Upper lobe of left lung (tissue), 6 donors: ENCODE measurements around the gene ATP6V1B1. TPM values are rescaled to one million over a fixed set of nuclear protein-coding genes. Genes with fewer than 3 reads are reported as not detected.
A peak's percentile ranks its signal among the peaks of the same experiment; 100 is the strongest.

ENCODE experiments used
- ATAC-seq, 2 donors: fragments of 200-7000 bp; cut with Tn5 transposase; one replicate each; pipeline ENCODE4 v1.9.1; 2022; ENCODE audit warnings: mild to moderate bottlenecking in 2 of 2, moderate library complexity in 2 of 2; ENCODE audit not compliant: low FRiP score in 2 of 2
- DNase-seq, 2 donors: peaks; one replicate each; pipeline ENCODE4 v3.0.0-alpha.2; 2019 to 2020
- H3K27ac ChIP-seq, 4 donors: fragments of 200-600 bp; sonication (generic); one replicate each; pipeline ENCODE4 v1.5.1; 2016 to 2019
- H3K27me3 ChIP-seq, 4 donors: fragments of 200-600 bp; sonication (generic); one replicate each; pipeline ENCODE4 v1.5.1; 2017 to 2019
- H3K36me3 ChIP-seq, 4 donors: fragments of 200-600 bp; sonication (generic); one replicate each; pipeline ENCODE4 v1.5.1; 2016 to 2019
- H3K4me1 ChIP-seq, 4 donors: fragments of 200-600 bp; sonication (generic); one replicate each; pipeline ENCODE4 v1.5.1; 2018 to 2019
- H3K4me3 ChIP-seq, 4 donors: fragments of 200-600 bp; sonication (generic); one replicate each; pipeline ENCODE4 v1.5.1; 2017 to 2019; ENCODE audit warnings: mild to moderate bottlenecking in 2 of 4, moderate library complexity in 1 of 4
- H3K9me3 ChIP-seq, 4 donors: fragments of 200-600 bp; sonication (generic); one replicate each; pipeline ENCODE4 v1.5.1; 2018 to 2019
- EP300 ChIP-seq, 4 donors: sonication (generic); formaldehyde crosslinking; IDR thresholded peaks; one replicate each; pipeline ENCODE4 v1.5.1; 2017; ENCODE audit warnings: antibody characterized with exemption in 4 of 4, control low read depth in 2 of 4
- POLR2A ChIP-seq, 4 donors: fragments of 450-650 bp; IDR thresholded peaks; one replicate each; pipeline ENCODE4 v1.5.1; 2016 to 2017; ENCODE audit warnings: antibody characterized with exemption in 4 of 4, mild to moderate bottlenecking in 2 of 4
- POLR2AphosphoS5 ChIP-seq, 2 donors: sonication (generic); formaldehyde crosslinking; IDR thresholded peaks; one replicate each; pipeline ENCODE4 v1.5.1; 2017; ENCODE audit warnings: antibody characterized with exemption in 2 of 2
- WGBS, 2 donors: methylation state at CpG; one replicate each; pipeline ENCODE4 v1.1.5; 2017 to 2018; 5-methylcytosine and 5-hydroxymethylcytosine counted together
- total RNA-seq, 6 donors: library from RNA; depleted of rRNA in 4 of 6; stranded (reverse); fragments of >200 nt in 4 of 6; gene quantifications; one replicate each; pipeline versions ENCODE4 v1.1.0 to v1.2.1, GENCODE V29; 2016 to 2021
- TF ChIP-seq, protein P1 (sequence below), 6 experiments: fragments of 450-650 bp in 4 of 6; fragments of 200-600 bp in 2 of 6; sonication (generic) in 2 of 6; IDR thresholded peaks; one replicate each; pipeline ENCODE4 v1.5.1; 2016 to 2019; ENCODE audit warnings: antibody characterized with exemption in 6 of 6
- donor health status: DM: no; HTN: no; CAD: no; lungs with moderate emphysema.
- donor health status: DM: no; HTN: yes; CAD: no; lungs with severe emphysema.

The ATP6V1B1 gene
- total RNA-seq, 6 donors from 2014 or later, result 1.6 to 23.0 (median 3.2) TPM; not detected in 1

DNA sequence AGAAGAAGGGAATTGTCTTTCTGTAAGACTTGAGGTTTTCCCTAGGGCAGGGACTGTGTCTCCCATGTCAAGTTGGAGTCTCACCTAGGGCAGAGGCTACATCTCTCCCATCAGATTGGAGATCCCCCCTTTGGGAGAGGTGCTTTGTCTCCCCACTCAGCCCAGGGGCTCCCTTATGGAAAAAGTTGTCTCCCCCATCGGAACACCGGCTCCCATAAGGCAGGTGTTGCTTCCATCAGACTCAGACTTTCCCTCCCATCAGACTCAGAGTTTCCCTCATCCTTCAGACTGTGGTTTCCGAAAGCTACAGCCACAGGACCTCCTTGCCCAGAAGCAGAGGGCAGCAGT is 48.5 kb downstream of the ATP6V1B1 start:
- Histone ChIP-seq H3K27me3 (no peaks in the 10 kb centered on the region), H3K27ac (no peak overlapping the region), H3K36me3 (peaks cover 3 to 41% (median 38%) of the 10 kb centered on the region in 4 donors), H3K9me3 (no peaks in the 10 kb centered on the region), H3K4me1 (peaks cover 0 to 12% (median 3%) of the 10 kb centered on the region in 4 donors), H3K4me3 (no peak overlapping the region)
- no peak for DNase-seq
- 85 to 90% methylated on average over 3 of the region's 3 CpGs for WGBS, 2 donors
- TF ChIP-seq POLR2AphosphoS5 (IDR thresholded peaks at IDR 0.05), result no peak
- TF ChIP-seq, protein P1, sequence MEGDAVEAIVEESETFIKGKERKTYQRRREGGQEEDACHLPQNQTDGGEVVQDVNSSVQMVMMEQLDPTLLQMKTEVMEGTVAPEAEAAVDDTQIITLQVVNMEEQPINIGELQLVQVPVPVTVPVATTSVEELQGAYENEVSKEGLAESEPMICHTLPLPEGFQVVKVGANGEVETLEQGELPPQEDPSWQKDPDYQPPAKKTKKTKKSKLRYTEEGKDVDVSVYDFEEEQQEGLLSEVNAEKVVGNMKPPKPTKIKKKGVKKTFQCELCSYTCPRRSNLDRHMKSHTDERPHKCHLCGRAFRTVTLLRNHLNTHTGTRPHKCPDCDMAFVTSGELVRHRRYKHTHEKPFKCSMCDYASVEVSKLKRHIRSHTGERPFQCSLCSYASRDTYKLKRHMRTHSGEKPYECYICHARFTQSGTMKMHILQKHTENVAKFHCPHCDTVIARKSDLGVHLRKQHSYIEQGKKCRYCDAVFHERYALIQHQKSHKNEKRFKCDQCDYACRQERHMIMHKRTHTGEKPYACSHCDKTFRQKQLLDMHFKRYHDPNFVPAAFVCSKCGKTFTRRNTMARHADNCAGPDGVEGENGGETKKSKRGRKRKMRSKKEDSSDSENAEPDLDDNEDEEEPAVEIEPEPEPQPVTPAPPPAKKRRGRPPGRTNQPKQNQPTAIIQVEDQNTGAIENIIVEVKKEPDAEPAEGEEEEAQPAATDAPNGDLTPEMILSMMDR (IDR thresholded peaks at IDR 0.05), result no peak
- TF ChIP-seq EP300 (IDR thresholded peaks at IDR 0.05), result no peak
- TF ChIP-seq POLR2A (IDR thresholded peaks at IDR 0.05), result no peak
- ATAC-seq, result no peak

DNA sequence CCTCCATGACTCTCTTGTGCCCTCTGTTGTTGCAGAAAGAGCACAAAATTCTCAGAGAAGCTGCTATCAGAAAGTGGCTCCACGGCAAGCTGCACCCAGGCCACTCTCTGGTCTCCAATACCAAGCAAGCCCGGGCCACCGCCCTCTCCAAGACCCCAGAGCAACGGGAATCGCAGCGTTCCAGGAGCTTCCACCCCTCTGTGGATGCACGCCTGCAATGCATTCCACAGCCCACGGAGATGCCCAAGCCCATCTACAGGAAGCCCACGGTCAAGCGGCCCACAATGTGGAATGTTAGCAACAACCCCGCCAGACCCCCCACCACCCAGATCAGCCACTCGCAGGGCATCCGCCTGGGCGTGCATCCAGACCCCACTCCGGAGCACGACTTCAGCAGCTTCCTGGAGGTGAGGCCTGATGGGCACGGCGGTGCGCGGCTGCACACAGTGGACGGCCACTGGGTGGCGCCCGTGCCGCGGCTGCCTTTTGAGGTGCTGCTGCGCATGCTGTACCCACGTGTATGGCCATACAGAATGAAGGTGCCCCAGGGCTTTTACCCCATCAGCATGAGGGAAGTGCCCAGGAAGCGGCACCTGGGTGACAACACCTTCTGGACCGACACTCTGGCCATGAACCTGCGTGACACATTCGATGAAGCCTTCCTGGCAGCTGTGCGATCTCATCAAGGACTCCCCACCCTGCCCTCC is 49.0 kb downstream of the ATP6V1B1 start:
- DNase-seq (peak; percentile 77 to 96), ATAC-seq (peak; percentile 82 to 89)
- H3K4me1 ChIP-seq, result peaks cover 0 to 12% (median 3%) of the 10 kb centered on the region in 4 donors
- H3K4me3 ChIP-seq, result no peak overlapping the region
- TF ChIP-seq, protein P1 (IDR thresholded peaks at IDR 0.05), result peak; percentile 62 to 87 (median 80)
- TF ChIP-seq EP300 (IDR thresholded peaks at IDR 0.05), result no peak
- peaks cover 3 to 46% (median 42%) of the 10 kb centered on the region in 4 donors for H3K36me3 ChIP-seq
- no peak overlapping the region for H3K27ac ChIP-seq
- 38 to 45% methylated on average over 10 to 31 of the region's 32 CpGs for WGBS, 2 donors
- H3K27me3 ChIP-seq, result no peaks in the 10 kb centered on the region
- H3K9me3 ChIP-seq, result no peaks in the 10 kb centered on the region

DNA sequence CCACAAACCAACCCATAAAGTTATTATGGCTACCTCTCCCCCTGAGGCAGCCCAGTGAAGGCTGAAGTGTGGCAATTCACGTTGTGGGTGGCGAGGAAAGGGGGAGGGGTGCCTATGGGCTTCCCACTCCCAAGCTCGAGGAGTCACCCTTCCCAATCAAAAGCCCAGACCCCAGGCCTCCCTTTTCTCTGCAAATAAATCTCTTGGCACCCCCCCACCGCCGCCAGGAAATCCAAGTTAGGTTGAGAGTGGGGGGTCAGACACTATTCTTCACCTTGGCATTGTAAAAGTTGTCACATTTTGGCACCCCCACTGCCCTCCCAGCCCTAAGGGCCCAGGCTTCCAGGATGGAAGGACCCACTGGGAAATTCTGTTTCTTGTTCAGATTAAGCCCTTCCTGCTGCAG is 49.6 kb downstream of the ATP6V1B1 start:
- Histone ChIP-seq H3K9me3 (no peaks in the 10 kb centered on the region), H3K36me3 (peaks cover 3 to 51% (median 47%) of the 10 kb centered on the region in 4 donors), H3K27me3 (no peaks in the 10 kb centered on the region), H3K27ac (no peak overlapping the region), H3K4me3 (no peak overlapping the region), H3K4me1 (peaks cover 0 to 12% (median 3%) of the 10 kb centered on the region in 4 donors)
- WGBS, 2 donors, result 83 to 89% methylated on average over 3 to 5 of the region's 5 CpGs
- ATAC-seq (no peak), DNase-seq (no peak)
- TF ChIP-seq POLR2A (IDR thresholded peaks at IDR 0.05), result no peak

DNA sequence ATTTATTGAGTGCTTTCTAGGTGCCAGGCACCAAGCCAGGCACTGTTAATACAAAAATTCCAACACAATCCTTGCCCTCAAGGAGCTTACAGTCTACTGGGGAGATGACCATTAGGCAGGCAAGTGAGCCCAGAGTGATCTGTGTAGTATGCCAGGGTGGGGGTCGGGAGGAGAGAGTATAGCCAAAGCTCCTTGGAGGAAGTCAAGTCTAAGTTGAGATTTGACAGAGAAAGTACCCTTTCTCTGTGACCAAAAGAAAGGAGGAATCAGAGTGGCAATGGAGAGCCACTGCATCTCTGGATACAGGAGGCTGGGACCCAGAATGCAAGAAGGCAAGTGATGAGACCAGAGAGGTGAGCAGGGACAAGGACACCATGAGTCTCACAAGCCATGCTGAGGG is 50.3 kb downstream of the ATP6V1B1 start:
- H3K9me3 ChIP-seq, result no peaks in the 10 kb centered on the region
- H3K27me3 ChIP-seq, result no peaks in the 10 kb centered on the region
- TF ChIP-seq EP300 (IDR thresholded peaks at IDR 0.05) (no peak), POLR2A (IDR thresholded peaks at IDR 0.05) (no peak), POLR2AphosphoS5 (IDR thresholded peaks at IDR 0.05) (no peak)
- TF ChIP-seq, protein P1 (IDR thresholded peaks at IDR 0.05), result no peak
- WGBS, 2 donors, result 91 to 100% methylated on average over 1 of the region's 1 CpG
- H3K4me1 ChIP-seq, result peaks cover 0 to 12% (median 3%) of the 10 kb centered on the region in 4 donors
- H3K4me3 ChIP-seq, result no peak overlapping the region
- H3K27ac ChIP-seq, result no peak overlapping the region
- H3K36me3 ChIP-seq, result peaks cover 3 to 58% (median 51%) of the 10 kb centered on the region in 4 donors
- no peak for ATAC-seq
- no peak for DNase-seq

DNA sequence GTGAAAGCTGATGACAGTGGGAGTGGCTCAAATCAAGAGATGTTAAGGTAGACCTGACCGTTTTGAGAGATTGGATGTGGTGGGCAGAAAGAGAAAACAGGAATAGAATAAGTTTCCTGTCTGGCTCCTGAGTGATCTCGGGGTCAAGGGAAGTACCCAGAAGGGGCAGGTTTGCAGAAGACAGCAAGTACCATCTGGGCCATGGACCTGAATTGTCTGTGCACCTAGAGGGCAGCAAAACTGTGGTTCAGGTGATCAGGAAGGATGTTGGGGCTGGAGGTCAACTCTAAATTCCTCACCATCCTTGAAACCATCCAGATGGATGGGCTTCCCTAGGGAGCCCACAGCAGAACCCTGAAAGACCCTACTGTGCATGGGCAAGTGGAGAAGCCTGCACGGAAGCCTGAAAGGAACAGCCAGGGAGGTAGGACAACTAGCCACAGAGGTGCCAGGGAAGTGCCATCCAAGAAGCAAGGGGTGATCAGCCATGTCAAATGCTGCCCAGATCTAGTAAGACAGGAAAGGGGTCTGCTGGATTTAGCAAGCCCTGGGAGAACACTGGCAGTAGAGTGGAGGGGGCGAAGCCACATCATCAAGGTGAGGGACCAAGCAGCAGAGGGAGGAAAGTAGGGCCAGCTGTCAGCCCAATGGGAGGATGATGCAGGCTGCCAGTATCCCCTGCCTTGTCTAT is 50.9 kb downstream of the ATP6V1B1 start:
- TF ChIP-seq POLR2A (IDR thresholded peaks at IDR 0.05) (no peak), POLR2AphosphoS5 (IDR thresholded peaks at IDR 0.05) (no peak), EP300 (IDR thresholded peaks at IDR 0.05) (no peak)
- TF ChIP-seq, protein P1 (IDR thresholded peaks at IDR 0.05), result no peak
- ATAC-seq (no peak), DNase-seq (no peak)
- H3K4me3 ChIP-seq, result no peak overlapping the region
- no peaks in the 10 kb centered on the region for H3K27me3 ChIP-seq
- 78 to 85% methylated on average over 4 of the region's 4 CpGs for WGBS, 2 donors
- H3K27ac ChIP-seq, result no peak overlapping the region
- no peaks in the 10 kb centered on the region for H3K9me3 ChIP-seq
- peaks cover 3 to 65% (median 55%) of the 10 kb centered on the region in 4 donors for H3K36me3 ChIP-seq
- H3K4me1 ChIP-seq, result peaks cover 0 to 14% (median 3%) of the 10 kb centered on the region in 4 donors
